Mucosa of stomach (tissue), 1 donor: ENCODE results near the gene CCDC181.

ENCODE experiments used
- H3K27me3 ChIP-seq: one replicate; pipeline ENCODE4 v1.7.0; 2013; ENCODE audit warnings: mild to moderate bottlenecking, low read length; ENCODE audit not compliant: control insufficient read depth, insufficient read depth
- H3K36me3 ChIP-seq: one replicate; pipeline ENCODE4 v1.7.0; 2013; ENCODE audit warnings: low read length; ENCODE audit not compliant: control insufficient read depth, insufficient read depth
- H3K4me1 ChIP-seq: one replicate; pipeline ENCODE4 v1.7.0; 2013; ENCODE audit warnings: mild to moderate bottlenecking, low read length; ENCODE audit not compliant: control insufficient read depth, insufficient read depth
- H3K4me3 ChIP-seq: one replicate; pipeline ENCODE4 v1.7.0; 2013; ENCODE audit warnings: low read length
- H3K9ac ChIP-seq: one replicate; pipeline ENCODE4 v1.7.0; 2013; ENCODE audit warnings: mild to moderate bottlenecking, low read length, moderate library complexity
- H3K9me3 ChIP-seq: one replicate; pipeline ENCODE4 v1.7.0; 2013; ENCODE audit warnings: mild to moderate bottlenecking, low read length, moderate library complexity; ENCODE audit not compliant: control insufficient read depth
- donor health status: Pancreatic carcinoma.

CCDC181 gene

DNA sequence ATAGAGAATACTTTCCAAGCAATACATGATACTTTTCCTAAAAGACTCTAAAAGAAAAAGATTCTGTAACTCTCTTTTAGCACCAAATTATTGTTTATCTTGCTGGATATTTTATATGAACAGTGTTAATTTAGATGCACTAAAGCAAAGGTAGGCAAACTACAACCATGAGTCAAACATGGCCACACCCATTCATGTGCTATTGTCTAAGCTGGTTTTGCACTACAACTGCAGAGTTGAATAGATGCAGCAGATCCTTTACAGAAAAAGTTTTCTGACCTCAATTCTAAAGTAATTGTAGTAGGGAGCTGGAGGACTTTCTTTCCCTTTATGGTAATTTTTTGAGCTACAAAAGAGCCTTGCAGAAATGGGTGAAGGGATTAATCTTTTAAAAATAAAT lies 39.9 kb downstream of the CCDC181 start:
- Histone ChIP-seq H3K27me3 (no peaks in the 10 kb centered on the region), H3K4me3 (no peak overlapping the region), H3K36me3 (peaks cover 5% of the 10 kb centered on the region), H3K9me3 (no peaks in the 10 kb centered on the region), H3K4me1 (no peaks in the 10 kb centered on the region), H3K9ac (no peak overlapping the region)

DNA sequence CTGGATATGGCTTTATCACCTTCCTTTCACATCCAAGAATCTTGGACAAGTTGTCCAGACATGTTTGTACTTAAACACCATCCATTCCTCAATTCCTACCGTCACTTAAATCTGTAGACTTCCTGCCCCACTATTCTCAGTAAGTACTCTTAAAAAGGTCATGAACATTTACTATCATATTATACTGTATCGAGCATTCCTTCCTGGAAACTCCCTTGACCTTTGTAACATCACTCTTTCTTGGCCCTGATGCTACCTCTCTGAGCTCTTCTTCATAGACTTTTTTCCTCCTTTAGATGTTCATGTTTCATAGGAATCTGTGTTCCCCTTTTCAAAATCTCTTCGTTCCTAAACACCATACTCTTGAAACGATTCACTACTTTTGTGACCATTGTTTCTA lies 43.8 kb downstream of the CCDC181 start:
- Histone ChIP-seq H3K4me1 (no peaks in the 10 kb centered on the region), H3K9ac (no peak overlapping the region), H3K27me3 (no peaks in the 10 kb centered on the region), H3K36me3 (no peaks in the 10 kb centered on the region), H3K4me3 (no peak overlapping the region), H3K9me3 (no peaks in the 10 kb centered on the region)

DNA sequence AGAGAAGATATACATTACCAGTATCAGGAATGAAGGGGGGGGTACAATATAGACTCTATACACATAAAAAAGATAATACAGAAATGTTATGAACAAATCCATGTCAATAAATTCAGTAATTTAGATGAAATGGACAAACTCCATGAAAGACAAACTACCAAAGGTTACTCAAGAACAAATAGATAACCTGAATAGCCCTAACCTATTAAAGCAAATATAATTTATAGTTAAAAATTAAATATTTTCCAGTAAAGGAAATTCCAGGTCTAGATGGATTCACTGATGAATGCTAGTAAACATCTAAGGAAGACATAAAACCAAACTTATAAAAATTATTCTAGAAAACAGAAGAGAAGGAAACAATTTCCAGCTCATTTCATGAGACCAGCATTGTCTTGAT lies 46.1 kb downstream of the CCDC181 start:
- Histone ChIP-seq H3K9me3 (no peaks in the 10 kb centered on the region), H3K36me3 (peaks cover 3% of the 10 kb centered on the region), H3K4me3 (no peak overlapping the region), H3K9ac (no peak overlapping the region), H3K4me1 (no peaks in the 10 kb centered on the region), H3K27me3 (no peaks in the 10 kb centered on the region)

DNA sequence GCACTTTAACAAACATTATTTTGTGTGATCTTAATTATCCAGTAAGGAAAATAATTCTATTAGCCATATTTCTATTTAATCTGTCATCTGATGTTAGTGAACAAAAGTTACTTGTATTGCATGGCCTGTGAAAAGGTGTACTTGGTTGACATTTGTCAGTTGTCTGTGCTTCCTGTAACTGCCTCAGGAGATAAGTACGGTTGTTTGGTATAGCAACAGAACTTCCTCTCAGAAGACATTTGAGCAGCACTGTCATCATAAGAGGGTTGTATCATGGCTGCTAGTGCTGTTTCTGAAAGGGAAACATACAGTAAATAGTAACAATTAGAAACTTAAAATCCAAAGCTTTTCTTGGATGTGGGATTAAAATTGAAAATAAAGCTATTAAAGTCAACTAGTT lies 55.9 kb downstream of the CCDC181 start:
- Histone ChIP-seq H3K4me3 (no peak overlapping the region), H3K4me1 (no peaks in the 10 kb centered on the region), H3K9ac (no peak overlapping the region), H3K9me3 (no peaks in the 10 kb centered on the region), H3K27me3 (no peaks in the 10 kb centered on the region), H3K36me3 (no peaks in the 10 kb centered on the region)

DNA sequence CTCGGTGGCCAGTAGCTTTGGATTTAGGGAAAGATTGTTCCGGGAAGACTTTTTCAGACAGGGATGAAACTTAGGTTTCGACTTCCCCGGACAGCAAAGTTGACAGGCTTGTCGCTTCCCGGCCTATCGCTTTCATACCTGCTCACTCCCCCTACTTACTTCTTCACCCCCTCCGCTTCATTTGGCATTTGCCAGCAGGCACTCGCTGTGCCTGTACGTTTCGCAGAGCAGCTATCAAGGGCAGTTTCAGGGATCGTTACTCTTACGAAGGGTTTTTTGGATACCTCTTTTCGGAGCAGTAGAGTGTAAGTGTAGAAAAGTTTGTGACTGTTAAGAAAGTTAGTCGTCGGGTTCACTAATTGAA lies 58.9 kb downstream of the CCDC181 start:
- H3K36me3 ChIP-seq: no peaks in the 10 kb centered on the region

DNA sequence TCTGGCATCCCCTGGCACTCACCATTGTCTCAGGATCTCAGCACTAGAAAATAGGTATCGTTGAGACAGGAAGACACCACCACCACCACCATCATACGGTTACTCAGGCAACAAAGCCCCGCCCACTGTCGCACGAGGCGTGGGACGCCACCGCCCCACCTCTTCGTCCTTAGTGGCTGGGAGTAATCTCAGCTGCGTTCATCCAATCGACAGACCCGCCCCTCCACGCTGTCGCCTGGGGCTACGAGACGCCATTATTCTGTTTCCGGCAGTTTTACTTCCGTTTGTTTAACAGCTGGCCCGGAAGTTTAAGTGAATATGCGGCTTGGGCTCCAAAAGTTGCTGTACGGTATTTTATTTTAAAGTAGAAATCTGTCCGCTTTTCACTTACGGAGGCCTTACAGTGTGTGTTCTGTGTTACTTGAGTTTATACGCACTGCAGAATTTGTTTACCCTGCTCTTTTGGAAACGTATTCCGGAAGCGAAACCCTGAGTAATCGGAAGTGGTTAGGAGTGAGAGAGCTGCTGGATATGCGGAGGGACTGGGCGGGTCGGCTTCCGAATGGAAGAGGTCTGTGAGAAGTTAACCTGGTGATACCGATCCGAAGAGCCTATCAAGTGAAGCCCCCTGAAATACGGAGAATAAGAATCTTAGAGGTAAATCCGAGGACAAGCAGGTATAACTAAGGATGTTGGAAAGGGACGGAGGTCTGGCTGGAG lies 59.4 kb downstream of the CCDC181 start, which contains the start of the genes BLZF1 and NME7:
BLZF1 (plus strand) TSS at position 510 of the 720 bp plus-strand sequence. CDS start 1,328 bp downstream, outside the sequence.
NME7 (minus strand) TSS at position 112 of the 720 bp plus-strand sequence; CDS start at position 25, 87 bp downstream.
- Histone ChIP-seq H3K9me3 (no peaks in the 10 kb centered on the region), H3K9ac (peak within 1 kb of the TSS; percentile 79), H3K36me3 (no peaks in the 10 kb centered on the region), H3K4me3 (peak within 1 kb of the TSS; percentile 20), H3K27me3 (no peaks in the 10 kb centered on the region), H3K4me1 (no peaks in the 10 kb centered on the region)

More for the DNA sequence above, 58.9 kb downstream of the CCDC181 start:
- H3K27me3 ChIP-seq: no peaks in the 10 kb centered on the region
- no peaks in the 10 kb centered on the region for H3K9me3 ChIP-seq
- no peaks in the 10 kb centered on the region for H3K4me1 ChIP-seq
- peak overlapping the region; percentile 79 for H3K9ac ChIP-seq
- H3K4me3 ChIP-seq: peak overlapping the region; percentile 20

DNA sequence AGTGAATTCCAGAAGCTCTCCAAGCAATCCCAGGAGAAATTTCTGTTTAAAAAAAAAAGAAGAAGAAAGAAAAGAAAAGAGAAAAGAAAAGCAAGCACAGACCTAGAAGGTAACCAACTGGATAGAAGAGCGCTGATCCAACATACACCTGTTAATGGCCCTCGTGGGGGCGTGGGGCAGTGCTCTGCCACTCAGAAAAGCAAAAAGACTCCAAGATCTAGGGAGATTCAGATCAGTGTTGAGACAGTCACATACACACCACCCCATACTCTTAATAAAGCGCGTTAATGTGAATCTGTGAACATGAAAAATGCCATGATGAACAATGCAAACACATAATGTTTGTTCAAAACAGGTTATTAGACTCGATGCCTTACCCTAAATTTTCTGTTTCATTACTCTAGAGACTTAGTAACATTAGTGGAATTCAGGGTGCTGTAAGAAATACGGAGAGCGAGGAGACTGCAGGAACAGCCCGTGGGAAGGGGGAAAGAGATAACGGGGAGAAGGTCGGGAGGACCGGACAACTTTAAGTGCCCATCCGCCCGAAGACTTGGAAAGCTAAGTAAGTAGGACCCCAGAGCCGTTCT lies 60.1 kb downstream of the CCDC181 start:
- H3K36me3 ChIP-seq: no peaks in the 10 kb centered on the region
- H3K9me3 ChIP-seq: no peaks in the 10 kb centered on the region
- no peaks in the 10 kb centered on the region for H3K4me1 ChIP-seq
- H3K9ac ChIP-seq: peak overlapping the region; percentile 60
- H3K27me3 ChIP-seq: no peaks in the 10 kb centered on the region
- H3K4me3 ChIP-seq: peak overlapping the region; percentile 20

DNA sequence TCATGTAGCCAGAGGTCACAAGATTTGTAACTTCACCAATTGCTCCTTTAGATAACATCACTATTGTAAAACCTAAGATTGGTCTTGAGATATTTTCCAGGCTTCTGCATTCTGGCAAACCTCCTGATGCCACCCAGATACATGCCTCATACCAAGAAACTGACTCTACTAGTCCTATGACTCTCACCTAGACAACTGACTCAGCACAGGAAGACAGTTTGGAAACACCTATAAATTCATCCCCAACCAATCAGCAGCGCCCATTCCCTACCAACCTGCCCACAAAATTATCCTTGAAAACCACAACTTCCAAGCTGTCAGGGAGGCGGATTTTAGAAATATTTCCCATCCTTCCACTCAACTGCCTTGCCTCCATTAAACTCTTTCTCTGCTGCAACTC lies 62.3 kb downstream of the CCDC181 start:
- Histone ChIP-seq H3K36me3 (no peaks in the 10 kb centered on the region), H3K4me3 (no peak overlapping the region), H3K27me3 (no peaks in the 10 kb centered on the region), H3K4me1 (no peaks in the 10 kb centered on the region), H3K9ac (no peak overlapping the region), H3K9me3 (no peaks in the 10 kb centered on the region)

DNA sequence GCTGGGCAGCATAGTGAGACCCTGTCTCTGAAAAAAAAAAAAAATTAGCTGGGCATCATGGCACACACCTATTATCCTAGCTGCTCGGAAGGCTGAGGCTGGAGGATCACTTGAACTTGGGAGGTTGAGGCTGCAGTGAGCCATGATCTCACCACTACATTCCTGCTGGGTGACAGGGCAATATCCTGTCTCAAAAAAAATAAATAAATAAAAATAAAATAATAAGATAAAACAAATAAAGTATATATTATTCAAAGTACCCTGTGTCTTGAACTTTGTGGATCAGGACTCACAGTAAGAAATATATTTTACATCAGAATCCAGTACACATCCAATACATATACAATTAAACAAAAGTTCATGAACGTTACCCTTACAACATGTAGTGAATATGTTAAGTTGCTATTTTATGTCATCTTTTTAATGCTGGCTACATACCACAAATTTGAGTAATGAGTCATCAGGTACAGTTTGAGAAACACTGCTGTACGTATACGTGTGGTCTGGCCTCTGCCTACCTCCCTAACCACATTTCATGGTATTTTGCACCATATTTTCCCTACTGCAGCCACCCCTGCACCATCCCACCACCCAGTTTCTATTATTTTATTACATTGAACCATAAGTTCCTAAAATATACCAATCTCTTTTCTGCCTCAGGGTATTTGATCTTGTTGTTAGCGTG lies 64.1 kb downstream of the CCDC181 start:
- H3K27me3 ChIP-seq: no peaks in the 10 kb centered on the region
- H3K4me1 ChIP-seq: no peaks in the 10 kb centered on the region
- H3K36me3 ChIP-seq: no peaks in the 10 kb centered on the region
- H3K9ac ChIP-seq: no peak overlapping the region
- H3K4me3 ChIP-seq: no peak overlapping the region
- no peaks in the 10 kb centered on the region for H3K9me3 ChIP-seq

DNA sequence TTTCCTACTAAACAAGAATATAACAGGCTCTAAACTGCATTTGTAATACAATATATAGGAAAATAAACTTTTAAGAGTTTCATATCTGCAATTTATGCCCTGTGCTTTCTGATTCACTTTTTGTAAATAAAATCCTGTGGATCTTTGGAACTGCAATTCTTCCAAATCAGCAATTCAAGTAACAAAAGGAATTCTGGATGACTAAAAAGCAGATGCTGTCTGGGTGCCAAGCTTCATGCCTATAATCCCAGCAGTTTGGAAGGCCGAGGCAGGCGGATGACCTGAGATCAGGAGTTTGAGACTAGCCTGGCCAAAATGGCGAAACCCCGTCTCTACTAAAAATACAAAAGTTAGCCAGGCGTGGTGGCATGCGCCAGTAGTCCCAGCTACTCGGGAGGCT lies 66.0 kb downstream of the CCDC181 start:
- no peaks in the 10 kb centered on the region for H3K9me3 ChIP-seq
- no peaks in the 10 kb centered on the region for H3K36me3 ChIP-seq
- H3K4me1 ChIP-seq: no peaks in the 10 kb centered on the region
- H3K4me3 ChIP-seq: no peak overlapping the region
- H3K27me3 ChIP-seq: no peaks in the 10 kb centered on the region
- no peak overlapping the region for H3K9ac ChIP-seq

DNA sequence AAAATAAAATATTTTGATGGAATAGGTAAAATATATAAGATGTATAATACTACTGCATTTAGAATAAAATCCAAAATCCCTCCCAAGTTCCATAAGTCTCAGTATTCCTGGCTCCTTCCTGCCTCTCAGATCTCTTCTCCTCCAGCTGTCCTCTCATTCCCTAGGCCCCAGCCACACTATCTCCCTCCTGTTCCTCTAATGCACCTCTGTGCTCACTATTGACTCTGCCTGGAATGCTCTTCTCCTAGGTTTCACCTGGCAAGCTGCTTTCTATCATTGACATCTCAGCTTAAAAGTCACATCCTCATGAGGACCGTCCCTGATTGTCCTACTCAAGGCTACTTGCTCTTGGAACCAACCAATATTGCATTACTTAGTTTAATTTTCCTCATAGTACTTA lies 66.9 kb downstream of the CCDC181 start:
- Histone ChIP-seq H3K27me3 (no peaks in the 10 kb centered on the region), H3K9ac (no peak overlapping the region), H3K4me3 (no peak overlapping the region), H3K9me3 (no peaks in the 10 kb centered on the region), H3K4me1 (no peaks in the 10 kb centered on the region), H3K36me3 (no peaks in the 10 kb centered on the region)

DNA sequence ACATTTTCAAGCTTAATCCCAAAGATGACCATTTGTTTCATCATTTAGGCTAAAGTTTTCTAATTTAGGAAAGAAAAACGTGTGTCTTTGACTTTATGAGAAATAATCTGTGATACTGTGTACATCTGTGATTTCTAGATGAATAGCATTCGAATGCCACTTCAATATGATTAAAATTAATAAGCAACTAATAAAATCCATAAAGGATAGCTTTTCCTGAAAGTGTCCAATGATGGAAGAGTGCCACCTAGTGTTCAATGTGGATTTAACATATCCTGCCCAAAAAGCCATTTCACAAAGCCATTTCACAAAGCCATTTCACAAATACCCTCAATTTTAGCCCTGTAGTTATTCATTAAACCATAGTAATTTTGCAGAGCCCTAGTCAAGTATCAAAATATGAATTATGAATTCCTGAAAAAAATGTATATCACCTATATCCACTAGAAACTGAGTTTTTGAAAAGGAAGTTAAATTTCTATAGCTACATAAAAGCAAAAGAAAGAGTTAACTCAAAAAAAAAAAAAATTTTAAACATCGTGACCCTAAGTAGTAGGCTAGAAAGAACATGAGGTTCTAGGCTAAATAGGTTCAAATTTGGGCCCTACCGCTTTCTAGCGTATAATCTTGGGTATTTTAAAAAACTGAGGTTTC lies 78.8 kb downstream of the CCDC181 start:
- Histone ChIP-seq H3K27me3 (no peaks in the 10 kb centered on the region), H3K9me3 (no peaks in the 10 kb centered on the region), H3K36me3 (no peaks in the 10 kb centered on the region), H3K4me1 (peaks cover 7% of the 10 kb centered on the region), H3K4me3 (no peak overlapping the region), H3K9ac (no peak overlapping the region)
